KOPT-K1 (cell line): ENCODE data around the gene TRABD2B.

ENCODE experiments used
- H3K27ac ChIP-seq: fragments of 200-600 bp; sonication (generic); 2 replicates; pipeline ENCODE4 v1.5.1; 2016; ENCODE audit warnings: antibody characterized with exemption, mild to moderate bottlenecking, low read depth, low read length; ENCODE audit not compliant: poor library complexity, severe bottlenecking
- H3K36me3 ChIP-seq: fragments of 200-600 bp; sonication (generic); 2 replicates; pipeline ENCODE4 v1.5.1; 2017; ENCODE audit warnings: antibody characterized with exemption, mild to moderate bottlenecking, low read length, moderate library complexity; ENCODE audit not compliant: insufficient read depth
- H3K9me3 ChIP-seq: fragments of 200-600 bp; sonication (generic); 2 replicates; pipeline ENCODE4 v1.5.1; 2017; ENCODE audit warnings: antibody characterized with exemption, low read length, mild to moderate bottlenecking; ENCODE audit not compliant: insufficient read depth, poor library complexity, severe bottlenecking

The TRABD2B gene

DNA sequence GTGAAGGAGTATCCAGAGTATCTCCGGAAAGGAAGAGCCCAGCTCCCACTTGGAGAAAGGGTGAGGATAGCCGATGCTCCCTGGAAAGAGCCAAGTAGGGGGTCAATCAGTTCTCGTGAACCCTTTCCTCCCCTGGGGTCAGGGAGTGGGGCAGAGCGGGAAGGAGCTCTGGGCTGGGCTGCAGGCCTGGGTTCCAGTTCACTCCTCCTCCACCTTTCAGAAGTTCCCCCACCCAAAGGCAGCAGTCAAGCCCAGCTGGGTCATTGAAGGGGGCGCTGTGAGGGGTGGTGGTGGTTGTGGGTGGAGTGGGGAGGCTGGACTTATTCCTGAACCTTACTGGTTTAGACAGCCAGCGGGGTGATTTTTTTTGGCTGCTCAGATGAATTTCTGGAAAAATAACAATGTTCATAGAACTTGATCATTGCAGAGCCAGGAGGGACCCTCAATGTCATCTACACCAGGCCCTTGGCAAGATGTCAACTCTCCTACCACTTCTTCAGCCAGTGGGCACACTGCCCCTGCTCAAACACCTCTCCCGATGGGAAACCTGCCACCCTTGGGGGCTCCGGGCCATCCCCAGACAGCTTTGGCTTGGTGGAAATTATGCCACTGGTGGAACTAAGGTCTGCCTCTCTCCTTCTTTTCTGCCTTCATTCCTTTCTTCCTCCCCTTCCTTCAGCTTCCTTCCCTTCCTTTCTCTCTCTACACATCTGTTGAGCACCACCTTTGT lies 235.8 kb downstream of the TRABD2B start:
- H3K9me3 ChIP-seq = no peaks in the 10 kb centered on the region
- no peaks in the 10 kb centered on the region for H3K36me3 ChIP-seq
- no peak overlapping the region for H3K27ac ChIP-seq

DNA sequence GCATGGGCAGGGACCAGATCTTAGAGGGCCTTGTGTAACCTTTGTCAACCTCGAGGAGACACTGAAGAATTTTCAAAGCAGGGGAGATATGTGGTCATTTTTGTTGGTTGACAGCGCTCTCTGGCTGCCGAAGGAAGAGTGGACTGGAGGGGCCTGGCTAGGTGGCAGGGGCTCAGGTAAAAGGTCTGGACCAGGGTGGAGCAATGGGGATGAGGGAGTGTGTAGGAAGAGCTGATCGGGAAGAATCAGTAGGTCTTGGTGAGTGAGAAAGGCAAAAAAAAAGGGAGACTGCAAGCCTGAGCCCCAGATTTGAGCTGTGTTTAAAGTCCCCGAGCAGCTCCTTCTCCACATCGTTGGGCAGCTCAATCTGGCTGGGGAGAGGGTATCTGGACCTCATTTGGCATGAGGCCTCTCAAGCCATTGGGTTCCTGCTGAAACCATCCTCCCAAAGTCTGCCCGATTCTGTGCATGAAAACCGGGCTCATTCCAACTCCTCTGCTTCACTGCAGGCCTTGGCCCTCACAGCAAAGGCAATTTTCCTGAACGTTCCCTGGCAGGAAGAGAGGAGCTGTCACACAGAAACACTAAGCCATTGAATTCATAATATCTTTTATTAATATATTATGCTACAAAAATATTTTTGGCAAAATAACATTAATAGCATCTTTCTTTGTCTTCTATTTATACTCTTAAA lies 237.1 kb downstream of the TRABD2B start:
- no peaks in the 10 kb centered on the region for H3K9me3 ChIP-seq
- no peaks in the 10 kb centered on the region for H3K36me3 ChIP-seq
- no peak overlapping the region for H3K27ac ChIP-seq

DNA sequence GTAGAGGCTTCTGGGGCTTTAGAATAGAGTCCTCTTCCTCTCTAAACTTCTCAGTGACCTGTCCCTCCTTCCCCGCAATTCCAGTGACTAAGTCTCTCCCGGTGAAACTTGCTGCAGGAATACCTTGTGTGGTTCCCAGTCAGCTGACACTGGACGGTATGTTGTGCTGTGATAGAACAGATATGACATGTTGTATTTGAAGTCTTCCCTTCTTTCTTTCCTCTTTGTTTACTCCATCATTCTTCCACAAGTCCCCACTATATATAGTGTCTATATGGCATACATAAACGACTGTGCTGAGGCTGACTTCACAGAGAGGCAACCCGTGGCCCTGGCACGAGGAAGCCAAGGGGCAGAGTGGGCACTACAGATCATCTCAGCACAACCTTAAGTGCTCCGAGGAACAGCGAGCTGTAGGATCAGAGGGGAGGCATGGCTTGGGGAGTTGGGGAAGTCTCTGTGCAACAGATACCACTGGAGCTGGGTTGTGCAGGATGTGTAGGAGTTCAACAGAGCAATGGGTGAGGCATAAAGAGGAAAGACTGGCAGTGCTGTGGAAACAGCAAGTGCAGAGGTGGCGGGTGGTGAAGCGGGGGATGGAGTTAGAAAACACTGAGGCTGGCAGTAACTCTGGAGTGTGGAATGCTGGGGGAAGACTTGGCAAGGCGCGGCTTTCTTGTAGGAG lies 237.8 kb downstream of the TRABD2B start:
- H3K27ac ChIP-seq = no peak overlapping the region
- H3K9me3 ChIP-seq = no peaks in the 10 kb centered on the region
- H3K36me3 ChIP-seq = no peaks in the 10 kb centered on the region

DNA sequence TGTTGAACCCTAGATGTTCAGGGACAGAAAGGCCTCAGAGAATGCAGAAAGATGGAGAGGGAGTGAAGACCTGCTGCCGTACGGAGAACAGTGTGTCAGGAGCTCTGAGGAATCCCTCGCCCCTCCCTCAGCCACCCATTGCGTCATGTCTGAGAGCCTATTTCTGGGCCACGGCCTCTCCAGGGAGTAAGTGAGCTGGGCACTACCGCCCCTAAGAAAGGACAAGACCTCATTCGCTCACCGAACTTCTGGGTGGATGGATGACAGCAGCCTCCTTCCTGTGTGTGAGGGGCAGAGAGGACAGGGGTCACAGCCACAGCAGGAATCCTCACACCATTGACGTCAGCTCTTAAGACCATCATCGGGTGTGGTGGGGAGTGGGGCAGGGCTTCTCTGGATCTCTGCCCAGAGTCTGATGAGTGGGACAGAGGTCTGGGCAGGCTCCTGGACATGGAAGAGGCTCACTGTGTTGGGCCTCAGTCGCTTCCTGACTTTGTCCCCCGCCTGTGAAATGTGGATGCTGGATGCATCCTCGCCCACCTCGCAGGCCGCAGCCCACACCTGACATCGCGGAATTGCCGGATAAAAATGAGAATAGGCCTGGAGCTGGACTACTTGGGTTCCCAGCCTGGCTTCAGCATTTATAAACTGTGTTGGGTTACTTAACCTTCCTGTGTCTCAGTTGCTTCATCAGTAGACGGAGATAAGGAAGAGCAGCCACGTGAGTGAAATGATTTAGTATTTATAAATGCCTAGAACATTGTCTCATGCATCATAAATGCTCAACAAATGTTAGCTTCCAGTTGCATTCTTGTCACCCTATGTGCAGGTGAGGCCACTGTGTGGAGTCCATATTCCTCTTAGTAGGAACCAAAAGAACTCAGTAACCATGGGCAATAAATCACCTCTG lies 238.6 kb downstream of the TRABD2B start:
- Histone ChIP-seq H3K36me3 (no peaks in the 10 kb centered on the region), H3K27ac (no peak overlapping the region), H3K9me3 (no peaks in the 10 kb centered on the region)

DNA sequence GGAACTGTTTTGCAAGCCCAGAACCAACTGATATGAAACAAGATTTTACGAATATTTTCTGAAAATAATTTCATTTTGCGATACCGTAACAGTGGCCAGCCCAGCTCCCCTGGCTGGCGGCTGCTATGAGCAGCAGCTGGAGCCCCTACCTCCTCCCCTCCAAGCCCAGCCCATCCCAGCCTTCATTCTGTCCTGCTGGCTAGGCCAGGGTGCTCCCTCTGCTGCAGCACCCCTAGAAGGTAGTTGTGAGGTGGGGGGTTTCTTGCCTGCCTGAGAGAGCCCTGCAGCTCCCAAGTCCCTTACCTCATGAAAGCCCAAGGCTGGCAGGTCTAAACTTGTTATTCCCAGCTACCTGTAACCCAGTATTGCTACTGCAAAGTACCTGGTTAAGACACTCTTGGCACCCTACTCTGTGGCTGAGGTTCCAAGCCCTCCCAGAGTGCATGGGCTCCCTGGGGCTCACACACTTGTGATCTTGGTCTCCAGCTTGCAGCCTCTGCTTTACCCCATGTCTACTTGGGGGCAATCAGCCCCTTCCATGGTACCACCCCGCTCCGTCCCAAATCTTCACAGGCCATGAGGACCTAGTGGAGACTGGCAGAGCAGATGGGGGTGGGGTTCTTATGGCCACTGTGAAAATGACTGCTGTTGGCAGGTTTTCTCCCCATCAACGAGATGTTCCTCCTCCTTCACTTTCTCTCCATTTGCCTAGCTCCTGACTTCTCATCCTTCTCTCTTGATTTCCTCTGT lies 239.8 kb downstream of the TRABD2B start:
- H3K27ac ChIP-seq = no peak overlapping the region
- no peaks in the 10 kb centered on the region for H3K9me3 ChIP-seq
- H3K36me3 ChIP-seq = no peaks in the 10 kb centered on the region

DNA sequence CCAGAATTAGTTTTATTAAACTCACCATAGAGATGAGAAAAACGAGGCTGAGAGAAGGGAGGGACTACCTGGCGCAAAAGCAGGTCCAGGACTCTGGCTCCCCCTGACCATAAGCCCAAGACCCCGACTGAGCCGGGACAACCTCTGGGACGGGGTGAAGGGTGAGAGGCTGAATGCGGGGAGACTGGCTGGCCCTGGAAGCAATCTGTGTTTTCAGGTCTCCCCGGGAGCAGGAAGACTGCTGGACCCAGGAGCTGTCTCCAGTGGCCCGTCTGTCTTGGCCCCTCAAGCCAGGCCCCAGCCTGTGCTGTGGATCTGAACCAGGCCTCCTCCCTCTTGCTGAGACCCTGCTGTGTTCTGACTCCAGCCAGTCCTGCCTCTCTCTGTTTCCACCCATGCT lies 240.8 kb downstream of the TRABD2B start:
- Histone ChIP-seq H3K9me3 (no peaks in the 10 kb centered on the region), H3K36me3 (no peaks in the 10 kb centered on the region), H3K27ac (no peak overlapping the region)

DNA sequence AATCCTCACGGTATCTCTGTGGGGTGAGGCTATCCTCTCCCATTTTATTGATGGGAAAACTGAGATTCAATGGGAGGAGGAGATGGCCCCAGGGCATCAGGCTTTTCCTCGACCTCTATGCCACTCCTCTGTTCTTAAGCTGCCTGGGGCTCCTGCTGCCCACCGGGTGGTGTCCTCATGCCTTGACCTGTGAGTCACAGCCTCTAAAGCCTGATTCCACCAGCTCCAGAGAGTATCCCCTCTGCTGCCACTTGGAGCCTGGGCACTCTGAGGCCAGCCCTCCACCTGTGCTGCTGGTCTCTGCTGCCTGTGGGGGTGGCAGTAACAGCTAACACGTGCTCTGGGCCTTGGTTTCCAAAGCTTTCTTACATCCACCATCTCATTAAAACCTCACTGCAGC lies 241.2 kb downstream of the TRABD2B start:
- Histone ChIP-seq H3K27ac (no peak overlapping the region), H3K9me3 (no peaks in the 10 kb centered on the region)

DNA sequence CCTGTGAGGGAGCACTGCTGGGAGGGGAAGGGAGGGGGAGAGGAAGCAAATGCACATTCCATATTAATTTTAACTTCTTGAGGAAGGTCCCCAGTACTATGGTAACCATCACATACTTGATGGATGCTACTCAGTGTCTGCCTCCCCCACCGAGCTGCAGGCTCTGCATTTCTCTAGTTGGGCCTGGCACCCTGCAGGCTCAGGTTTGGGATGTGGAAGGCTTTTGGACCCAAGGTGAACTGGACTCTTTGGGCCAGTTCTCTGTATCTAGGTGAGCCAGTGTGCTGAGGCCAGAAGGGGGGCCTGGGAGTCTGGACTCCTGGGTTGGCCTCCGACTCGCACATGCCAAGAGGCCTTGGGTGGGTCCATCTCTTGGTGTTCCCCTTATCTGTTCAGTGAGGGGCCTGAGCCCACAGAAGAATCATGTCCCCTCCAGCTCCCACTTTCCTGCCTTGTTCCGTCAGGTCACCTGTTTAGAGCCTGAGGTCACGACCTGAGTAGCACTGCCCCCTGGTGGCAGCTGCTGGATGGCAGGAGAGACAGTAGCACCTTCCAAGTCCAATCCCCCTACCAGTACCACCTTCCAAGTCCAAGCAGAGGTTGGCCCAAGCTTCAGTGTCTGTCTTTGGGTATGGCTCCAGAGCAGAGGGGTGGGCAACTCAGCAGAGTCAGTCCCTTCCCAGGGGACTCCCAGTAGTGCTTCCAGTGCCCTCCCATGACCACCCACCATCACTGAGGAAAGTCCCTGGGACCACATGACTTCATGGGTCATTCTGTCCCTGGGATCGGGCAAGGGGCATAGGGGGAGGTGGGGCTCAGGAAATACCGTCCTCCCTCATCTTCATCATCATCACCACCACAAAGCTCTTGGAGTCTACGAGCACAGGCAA lies 241.8 kb downstream of the TRABD2B start:
- Histone ChIP-seq H3K27ac (no peak overlapping the region), H3K36me3 (no peaks in the 10 kb centered on the region), H3K9me3 (no peaks in the 10 kb centered on the region)

More for the DNA sequence above, 241.2 kb downstream of the TRABD2B start:
- H3K36me3 ChIP-seq = no peaks in the 10 kb centered on the region

DNA sequence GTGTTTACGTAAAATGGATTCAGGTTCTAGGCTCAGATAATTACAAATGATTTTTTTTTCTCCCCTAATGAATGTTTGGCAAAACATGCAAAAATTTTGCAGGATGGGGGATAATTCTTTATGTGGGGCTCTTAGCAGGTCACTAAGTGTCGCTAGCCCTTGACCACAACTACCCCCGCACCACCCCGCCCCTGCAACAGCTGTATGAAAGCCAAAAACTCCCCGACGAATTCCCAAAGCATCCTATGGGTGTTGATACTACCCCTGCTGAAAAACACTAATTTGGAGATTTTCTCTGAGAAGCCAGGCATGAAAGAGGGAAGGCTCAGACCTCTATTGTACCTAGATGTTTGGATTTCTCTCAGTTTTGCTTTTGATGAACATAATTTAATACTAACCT lies 243.0 kb downstream of the TRABD2B start:
- no peak overlapping the region for H3K27ac ChIP-seq
- no peaks in the 10 kb centered on the region for H3K36me3 ChIP-seq
- no peaks in the 10 kb centered on the region for H3K9me3 ChIP-seq

DNA sequence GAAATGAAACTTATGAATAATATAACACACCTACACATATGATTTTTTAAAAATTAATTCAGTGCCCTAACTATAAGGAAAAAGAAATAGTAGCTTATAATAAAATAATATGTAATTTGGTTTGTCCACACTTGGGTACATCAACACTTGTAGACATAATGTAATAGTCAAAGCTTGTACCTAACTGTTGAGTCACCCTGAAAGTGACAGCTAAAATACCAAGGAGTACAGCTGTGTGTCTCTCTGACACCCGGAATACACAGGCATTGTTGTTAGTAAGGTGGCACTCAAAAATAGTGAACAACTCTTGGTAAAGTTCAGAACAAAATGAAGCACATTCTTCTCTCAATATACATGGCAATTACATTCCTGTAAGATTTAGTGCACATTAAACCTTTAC lies 243.4 kb downstream of the TRABD2B start:
- Histone ChIP-seq H3K36me3 (no peaks in the 10 kb centered on the region), H3K9me3 (no peaks in the 10 kb centered on the region), H3K27ac (no peak overlapping the region)

DNA sequence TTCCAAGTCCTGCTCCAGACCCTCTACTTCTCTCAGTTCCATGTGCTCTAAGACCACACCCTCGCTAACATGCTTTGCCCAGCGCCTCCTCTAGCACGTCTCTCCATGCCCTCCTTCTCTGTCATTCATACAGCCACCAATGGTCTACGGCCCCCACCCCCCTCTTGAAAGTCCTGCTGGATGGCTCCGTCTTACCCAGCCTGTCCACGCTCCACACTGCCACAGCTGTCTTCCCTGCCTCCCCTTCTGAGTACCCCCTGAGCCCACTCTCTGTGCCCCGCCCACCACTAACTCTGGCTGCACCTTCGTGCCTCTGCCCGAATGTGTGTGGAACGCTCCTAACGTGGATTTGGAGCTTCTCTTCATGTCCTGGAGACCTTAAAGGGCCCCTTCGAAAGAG lies 244.6 kb downstream of the TRABD2B start:
- Histone ChIP-seq H3K9me3 (no peaks in the 10 kb centered on the region), H3K27ac (no peak overlapping the region), H3K36me3 (no peaks in the 10 kb centered on the region)

DNA sequence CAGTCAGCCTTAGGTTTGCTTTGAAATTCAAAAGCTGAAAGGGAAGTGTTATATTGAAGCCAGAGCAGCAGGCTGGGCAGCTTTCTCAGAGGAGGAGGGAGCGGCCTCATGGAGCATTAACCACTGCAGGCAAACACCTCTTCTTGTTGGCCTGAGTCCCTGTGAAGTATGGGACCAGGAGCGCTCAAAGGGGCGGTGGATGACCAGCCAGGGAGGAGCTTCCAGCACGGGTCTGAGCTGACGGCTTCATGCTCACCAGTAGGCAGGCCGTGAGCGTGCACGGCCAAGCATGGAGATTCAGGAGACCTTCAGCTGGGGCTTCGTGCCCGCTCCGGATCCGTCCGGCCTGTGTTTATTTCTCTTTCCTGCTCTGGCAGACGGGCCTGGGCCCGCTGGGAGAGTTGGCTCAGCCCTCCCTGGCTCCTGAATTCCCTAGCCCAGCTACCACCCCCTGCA lies 245.2 kb downstream of the TRABD2B start:
- Histone ChIP-seq H3K27ac (no peak overlapping the region), H3K36me3 (no peaks in the 10 kb centered on the region), H3K9me3 (no peaks in the 10 kb centered on the region)

DNA sequence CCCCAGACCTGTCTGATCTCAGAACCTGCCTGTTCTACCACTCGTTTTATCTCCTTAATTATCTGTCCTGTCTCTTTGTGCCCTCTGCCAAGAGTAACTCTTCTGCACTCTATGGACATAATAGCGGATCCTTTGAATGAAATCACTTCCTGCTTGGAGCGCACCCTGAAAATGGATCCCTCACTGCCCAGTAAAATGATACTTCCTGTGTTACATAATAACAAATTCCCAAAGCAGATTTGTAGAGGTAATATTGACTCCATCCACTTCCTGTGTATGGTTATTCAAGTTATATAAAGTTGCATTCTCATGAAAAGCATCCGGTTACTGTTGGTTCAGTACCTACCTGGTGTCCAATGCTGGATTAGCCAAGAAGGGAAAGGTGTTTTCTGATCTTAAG lies 246.0 kb downstream of the TRABD2B start:
- Histone ChIP-seq H3K36me3 (no peaks in the 10 kb centered on the region), H3K27ac (no peak overlapping the region), H3K9me3 (no peaks in the 10 kb centered on the region)
